Ectodermal cell (in vitro differentiated cells): ENCODE results near the gene GNAT1.

Source experiments
- H3K27ac ChIP-seq: 2 replicates; pipeline ENCODE4 v1.7.0; 2013; ENCODE audit warnings: mild to moderate bottlenecking, low read depth, low read length; ENCODE audit not compliant: insufficient read depth, poor library complexity, severe bottlenecking
- H3K27me3 ChIP-seq: 2 replicates; pipeline ENCODE4 v1.7.0; 2013; ENCODE audit warnings: mild to moderate bottlenecking, low read length; ENCODE audit not compliant: insufficient read depth, control insufficient read depth, poor library complexity, severe bottlenecking
- H3K36me3 ChIP-seq: one replicate; pipeline ENCODE4 v1.7.0; 2013; ENCODE audit warnings: low read length; ENCODE audit not compliant: control insufficient read depth, insufficient read depth
- H3K4me1 ChIP-seq: one replicate; pipeline ENCODE4 v1.7.0; 2013; ENCODE audit warnings: low read length; ENCODE audit not compliant: control insufficient read depth, insufficient read depth
- H3K4me3 ChIP-seq: 2 replicates; pipeline ENCODE4 v1.7.0; 2013; ENCODE audit warnings: low read depth, low read length, control low read depth; ENCODE audit not compliant: insufficient read depth
- H3K9me3 ChIP-seq: 2 replicates; pipeline ENCODE4 v1.7.0; 2013; ENCODE audit warnings: mild to moderate bottlenecking, low read length, moderate library complexity; ENCODE audit not compliant: control insufficient read depth
- WGBS, 2 experiments: methylation state at CpG; one replicate each; pipeline ENCODE4 v1.1.7; 2013; ENCODE audit warnings: missing lambda C conversion rate in 2 of 2; 5-methylcytosine and 5-hydroxymethylcytosine counted together

GNAT1 gene

GRCh38 chr3:50168791-50169190 is 22.6 kb upstream of the GNAT1 start:
- WGBS, 2 experiments, result 49 to 54% methylated on average over 6 of the region's 6 CpGs
- peak overlapping the region; percentile 6 for H3K4me3 ChIP-seq
- H3K4me1 ChIP-seq, result peaks cover 66% of the 10 kb centered on the region
- no peaks in the 10 kb centered on the region for H3K27me3 ChIP-seq
- H3K27ac ChIP-seq, result peak overlapping the region; percentile 85
- no peaks in the 10 kb centered on the region for H3K9me3 ChIP-seq
- no peaks in the 10 kb centered on the region for H3K36me3 ChIP-seq

GRCh38 chr3:50169232-50169832 is 22.1 kb upstream of the GNAT1 start:
- no peaks in the 10 kb centered on the region for H3K27me3 ChIP-seq
- H3K9me3 ChIP-seq, result no peaks in the 10 kb centered on the region
- H3K27ac ChIP-seq, result peak overlapping the region; percentile 50
- peaks cover 66% of the 10 kb centered on the region for H3K4me1 ChIP-seq
- H3K4me3 ChIP-seq, result no peak overlapping the region
- H3K36me3 ChIP-seq, result peaks cover 4% of the 10 kb centered on the region
- WGBS, 2 experiments, result 93 to 95% methylated on average over 11 of the region's 11 CpGs

GRCh38 chr3:50169858-50170257 is 21.6 kb upstream of the GNAT1 start:
- Histone ChIP-seq H3K4me1 (peaks cover 65% of the 10 kb centered on the region), H3K4me3 (no peak overlapping the region), H3K36me3 (peaks cover 9% of the 10 kb centered on the region), H3K9me3 (no peaks in the 10 kb centered on the region), H3K27ac (no peak overlapping the region), H3K27me3 (no peaks in the 10 kb centered on the region)
- 100% methylated on average over 1 of the region's 1 CpG for WGBS, 2 experiments

GRCh38 chr3:50170689-50171088 is 20.7 kb upstream of the GNAT1 start:
- Histone ChIP-seq H3K27ac (no peak overlapping the region), H3K9me3 (no peaks in the 10 kb centered on the region), H3K4me3 (no peak overlapping the region), H3K36me3 (peaks cover 10% of the 10 kb centered on the region), H3K4me1 (peaks cover 57% of the 10 kb centered on the region), H3K27me3 (no peaks in the 10 kb centered on the region)
- 90% methylated on average over 10 of the region's 10 CpGs for WGBS, 2 experiments

- WGBS, 2 experiments, result 91 to 93% methylated on average over 21 of the region's 21 CpGs
- Histone ChIP-seq H3K4me3 (no peak overlapping the region), H3K4me1 (peaks cover 47% of the 10 kb centered on the region), H3K9me3 (no peaks in the 10 kb centered on the region), H3K27me3 (no peaks in the 10 kb centered on the region), H3K27ac (no peak overlapping the region), H3K36me3 (peaks cover 10% of the 10 kb centered on the region)
Measured at GRCh38 chr3:50171540-50172301, 19.7 kb upstream of the GNAT1 start.

GRCh38 chr3:50172626-50173220 is 18.7 kb upstream of the GNAT1 start:
- Histone ChIP-seq H3K36me3 (peaks cover 13% of the 10 kb centered on the region), H3K4me1 (peaks cover 38% of the 10 kb centered on the region), H3K4me3 (no peak overlapping the region), H3K27me3 (no peaks in the 10 kb centered on the region), H3K9me3 (no peaks in the 10 kb centered on the region), H3K27ac (no peak overlapping the region)
- WGBS, 2 experiments, result 86 to 88% methylated on average over 8 of the region's 8 CpGs

- 92 to 93% methylated on average over 29 of the region's 29 CpGs for WGBS, 2 experiments
- Histone ChIP-seq H3K27ac (no peak overlapping the region), H3K36me3 (peaks cover 13% of the 10 kb centered on the region), H3K27me3 (no peaks in the 10 kb centered on the region), H3K4me1 (peaks cover 26% of the 10 kb centered on the region), H3K9me3 (no peaks in the 10 kb centered on the region), H3K4me3 (no peak overlapping the region)
Measured at GRCh38 chr3:50173685-50174516, 17.5 kb upstream of the GNAT1 start.

GRCh38 chr3:50174517-50174895 is 16.9 kb upstream of the GNAT1 start:
- no peak overlapping the region for H3K27ac ChIP-seq
- H3K4me3 ChIP-seq, result no peak overlapping the region
- H3K9me3 ChIP-seq, result no peaks in the 10 kb centered on the region
- 95 to 96% methylated on average over 7 of the region's 7 CpGs for WGBS, 2 experiments
- no peaks in the 10 kb centered on the region for H3K27me3 ChIP-seq
- H3K4me1 ChIP-seq, result peaks cover 20% of the 10 kb centered on the region
- H3K36me3 ChIP-seq, result peaks cover 13% of the 10 kb centered on the region

GRCh38 chr3:50174947-50175524 is 16.4 kb upstream of the GNAT1 start:
- 93 to 96% methylated on average over 17 of the region's 17 CpGs for WGBS, 2 experiments
- peaks cover 14% of the 10 kb centered on the region for H3K4me1 ChIP-seq

More at GRCh38 chr3:50174947-50175524, 16.4 kb upstream of the GNAT1 start:
- Histone ChIP-seq H3K9me3 (no peaks in the 10 kb centered on the region), H3K4me3 (no peak overlapping the region), H3K27me3 (no peaks in the 10 kb centered on the region), H3K27ac (no peak overlapping the region), H3K36me3 (peaks cover 13% of the 10 kb centered on the region)
